Stimulated activated naive B cell treated with anti-CD40 and anti-IgM and Interleukin-4, amounts not matched to agents 10 μg/mL and 1 μg/mL and 100 μg/mL, for 72 hours (primary cell): ENCODE data around the gene UBXN11.

Experiments used
- ATAC-seq, 2 donors: fragments of 150-1000 bp; cut with Tn5 transposase; replicated peaks; 2 replicates each; pipeline ENCODE4 v1.10.0; 2021; ENCODE audit warnings: moderate library complexity in 1 of 2
- DNase-seq: peaks from one replicate; pipeline ENCODE4 v3.0.0; 2021
- H3K27ac Mint-ChIP-seq: one replicate; pipeline ENCODE4 v1.8.0; 2022; ENCODE audit warnings: mild to moderate bottlenecking, mixed read lengths
- H3K27me3 Mint-ChIP-seq, 2 donors: one replicate each; pipeline ENCODE4 v1.8.0; 2022; ENCODE audit warnings: mixed read lengths in 2 of 2
- H3K36me3 Mint-ChIP-seq, 2 donors: one replicate each; pipeline ENCODE4 v1.8.0; 2022; ENCODE audit warnings: mixed read lengths in 2 of 2, mild to moderate bottlenecking in 1 of 2
- H3K4me1 Mint-ChIP-seq, 2 donors: one replicate each; pipeline ENCODE4 v1.8.0; 2022; ENCODE audit warnings: mixed read lengths in 2 of 2, mild to moderate bottlenecking in 1 of 2
- H3K4me3 Mint-ChIP-seq, 2 donors: one replicate each; pipeline ENCODE4 v1.8.0; 2022; ENCODE audit warnings: mild to moderate bottlenecking in 2 of 2, mixed read lengths in 2 of 2, moderate library complexity in 1 of 2
- H3K9me3 Mint-ChIP-seq, 2 donors: one replicate each; pipeline ENCODE4 v1.8.0; 2022; ENCODE audit warnings: mixed read lengths in 2 of 2, mild to moderate bottlenecking in 1 of 2

UBXN11 gene

DNA sequence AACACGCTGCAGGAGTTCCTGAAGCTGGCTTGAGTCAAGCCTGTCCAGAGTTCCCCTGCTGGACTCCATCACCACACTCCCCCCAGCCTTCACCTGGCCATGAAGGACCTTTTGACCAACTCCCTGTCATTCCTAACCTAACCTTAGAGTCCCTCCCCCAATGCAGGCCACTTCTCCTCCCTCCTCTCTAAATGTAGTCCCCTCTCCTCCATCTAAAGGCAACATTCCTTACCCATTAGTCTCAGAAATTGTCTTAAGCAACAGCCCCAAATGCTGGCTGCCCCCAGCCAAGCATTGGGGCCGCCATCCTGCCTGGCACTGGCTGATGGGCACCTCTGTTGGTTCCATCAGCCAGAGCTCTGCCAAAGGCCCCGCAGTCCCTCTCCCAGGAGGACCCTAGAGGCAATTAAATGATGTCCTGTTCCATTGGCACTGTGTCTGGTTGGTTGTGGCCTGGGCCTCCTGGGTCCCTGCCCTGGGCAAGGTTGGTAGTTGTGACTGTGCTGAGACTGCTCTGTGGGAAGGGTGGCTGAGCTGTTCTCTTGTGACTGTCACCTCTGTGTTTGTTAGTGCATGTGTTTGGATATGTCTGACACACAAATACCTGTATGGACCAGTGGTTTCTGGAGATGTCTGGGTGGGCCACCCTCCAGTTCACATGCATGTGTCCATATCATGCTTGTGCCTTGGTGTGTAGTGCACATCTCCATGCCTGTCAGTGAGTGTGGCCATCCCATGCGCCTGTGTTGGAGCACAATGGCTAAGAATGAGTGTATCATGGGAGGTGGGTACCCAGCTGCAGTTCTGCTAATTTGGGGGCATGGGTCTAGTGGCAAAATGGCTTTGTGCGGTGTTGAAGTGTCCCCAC lies 25.1 kb downstream of the UBXN11 start:
- Mint-ChIP-seq H3K9me3 (peaks cover 0 to 2% of the 10 kb centered on the region in 2 donors), H3K4me3 (peak overlapping the region; percentile 89 to 91), H3K36me3 (peaks cover 45 to 79% of the 10 kb centered on the region in 2 donors), H3K4me1 (peaks cover 73 to 84% of the 10 kb centered on the region in 2 donors), H3K27me3 (no peaks in the 10 kb centered on the region), H3K27ac (peak overlapping the region; percentile 70)
- ATAC-seq (no peak), DNase-seq (no peak)

DNA sequence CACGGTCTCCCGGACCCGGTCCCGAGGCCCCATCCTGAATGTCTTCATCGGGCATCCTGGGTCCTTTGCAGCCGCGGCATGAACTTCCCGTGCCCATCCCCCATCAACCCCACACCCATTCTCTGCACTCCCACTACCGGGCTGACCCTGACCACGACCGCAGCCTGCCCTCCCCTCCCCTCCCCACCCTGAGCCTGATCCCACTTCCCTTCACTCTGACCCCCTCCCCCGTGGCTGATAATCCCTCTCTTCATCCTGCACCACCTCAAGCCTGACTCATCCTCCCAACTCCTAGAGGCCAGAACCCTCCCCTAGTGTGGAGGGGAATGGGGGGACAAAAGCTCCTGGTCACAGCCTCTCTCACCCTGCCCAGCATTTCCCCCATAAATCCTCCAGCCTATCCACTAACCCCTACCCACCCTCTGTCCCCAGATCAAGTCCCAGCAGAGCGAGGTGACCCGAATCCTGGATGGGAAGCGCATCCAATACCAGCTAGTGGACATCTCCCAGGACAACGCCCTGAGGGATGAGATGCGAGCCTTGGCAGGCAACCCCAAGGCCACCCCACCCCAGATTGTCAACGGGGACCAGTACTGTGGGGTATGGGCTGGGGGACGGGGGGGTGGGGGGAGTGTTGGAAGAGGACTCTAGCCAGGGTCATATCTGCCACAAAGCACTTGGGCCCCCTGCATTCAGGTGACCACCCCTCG lies 25.9 kb downstream of the UBXN11 start:
- H3K36me3 Mint-ChIP-seq: peaks cover 45 to 79% of the 10 kb centered on the region in 2 donors
- no peak for ATAC-seq
- H3K9me3 Mint-ChIP-seq: peaks cover 0 to 2% of the 10 kb centered on the region in 2 donors
- H3K27ac Mint-ChIP-seq: peak overlapping the region; percentile 96
- H3K4me1 Mint-ChIP-seq: peaks cover 78 to 86% of the 10 kb centered on the region in 2 donors
- DNase-seq: no peak
- H3K27me3 Mint-ChIP-seq: no peaks in the 10 kb centered on the region
- H3K4me3 Mint-ChIP-seq: peak overlapping the region; percentile 89 to 91

GRCh38 chr1:26279456-26280332 lies 26.7 kb downstream of the UBXN11 start, which contains the start of gene SH3BGRL3:
Gene SH3BGRL3 (plus strand): TSS chr1:26280086. CDS start chr1:26280156, 70 bp downstream.
- peak; percentile 62 to 72 for ATAC-seq
- Mint-ChIP-seq H3K4me3 (peak within 1 kb of the TSS; percentile 89 to 91), H3K27ac (peak within 1 kb of the TSS; percentile 96), H3K9me3 (no peaks in the 10 kb centered on the region), H3K27me3 (no peaks in the 10 kb centered on the region), H3K36me3 (peaks cover 37 to 74% of the 10 kb centered on the region in 2 donors), H3K4me1 (peaks cover 72 to 86% of the 10 kb centered on the region in 2 donors)
- DNase-seq: peak; percentile 76

GRCh38 chr1:26278724-26279455 lies 27.5 kb downstream of the UBXN11 start:
- H3K27ac Mint-ChIP-seq: peak overlapping the region; percentile 96
- H3K36me3 Mint-ChIP-seq: peaks cover 37 to 72% of the 10 kb centered on the region in 2 donors
- peak; percentile 61 for DNase-seq
- H3K4me1 Mint-ChIP-seq: peaks cover 70 to 80% of the 10 kb centered on the region in 2 donors
- H3K9me3 Mint-ChIP-seq: no peaks in the 10 kb centered on the region
- no peaks in the 10 kb centered on the region for H3K27me3 Mint-ChIP-seq
- peak overlapping the region; percentile 89 to 91 for H3K4me3 Mint-ChIP-seq
- ATAC-seq: peak; percentile 38 to 49

DNA sequence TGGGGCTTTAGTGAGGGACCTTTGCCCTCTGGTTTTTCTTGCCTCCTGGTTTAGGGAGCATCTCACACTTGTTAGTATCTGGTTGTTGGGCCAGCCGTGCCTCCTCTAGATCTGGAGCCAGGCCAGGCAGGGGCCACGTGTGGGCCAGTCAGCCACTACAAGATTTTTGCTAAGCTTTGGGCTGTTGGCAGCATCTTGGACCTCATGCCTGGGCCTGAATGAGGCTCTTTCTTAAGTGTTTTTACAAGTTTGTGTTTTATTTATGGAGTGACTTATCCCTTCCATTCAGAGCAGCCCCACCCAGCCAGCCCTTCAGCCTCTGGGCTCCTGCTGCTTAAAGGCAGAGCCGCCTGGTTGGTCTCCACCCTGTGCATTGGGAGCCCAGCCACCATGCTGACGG lies 28.1 kb downstream of the UBXN11 start:
- Mint-ChIP-seq H3K4me1 (peaks cover 64 to 74% of the 10 kb centered on the region in 2 donors), H3K9me3 (no peaks in the 10 kb centered on the region), H3K27me3 (no peaks in the 10 kb centered on the region), H3K27ac (peak overlapping the region; percentile 96), H3K4me3 (no peak overlapping the region), H3K36me3 (peaks cover 34 to 66% of the 10 kb centered on the region in 2 donors)
- ATAC-seq (no peak), DNase-seq (no peak)

DNA sequence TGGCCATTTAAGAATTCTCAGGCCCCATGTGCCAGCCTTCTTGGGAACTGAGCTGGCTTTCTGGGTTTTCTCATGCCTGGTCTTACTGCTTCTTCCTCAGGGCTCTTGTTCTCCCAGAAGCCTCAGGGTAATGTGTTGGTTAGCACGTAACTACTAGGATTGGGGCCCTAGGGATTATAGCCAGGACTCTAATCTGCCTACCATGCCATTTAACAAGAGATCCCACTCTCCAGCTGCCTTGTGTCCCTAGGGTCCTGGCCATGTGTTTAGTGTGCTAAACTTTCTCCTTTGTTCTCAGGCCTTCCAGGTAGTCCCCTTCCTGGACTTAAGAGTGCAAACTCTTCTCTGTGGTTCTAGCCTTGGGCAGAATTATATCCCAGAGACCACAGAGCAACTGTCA lies 28.7 kb downstream of the UBXN11 start:
- Mint-ChIP-seq H3K27ac (peak overlapping the region; percentile 48), H3K9me3 (no peaks in the 10 kb centered on the region), H3K36me3 (peaks cover 30 to 64% of the 10 kb centered on the region in 2 donors), H3K27me3 (no peaks in the 10 kb centered on the region), H3K4me1 (peaks cover 59 to 69% of the 10 kb centered on the region in 2 donors), H3K4me3 (no peak overlapping the region)
- ATAC-seq: no peak
- DNase-seq: no peak

- Mint-ChIP-seq H3K27ac (peak overlapping the region; percentile 86), H3K27me3 (no peaks in the 10 kb centered on the region), H3K36me3 (peaks cover 30 to 62% of the 10 kb centered on the region in 2 donors), H3K9me3 (no peaks in the 10 kb centered on the region), H3K4me1 (peaks cover 54 to 66% of the 10 kb centered on the region in 2 donors), H3K4me3 (no peak overlapping the region)
- ATAC-seq: no peak
- DNase-seq: no peak
Measured at GRCh38 chr1:26277261-26277661, 29.2 kb downstream of the UBXN11 start.

- Mint-ChIP-seq H3K4me1 (peaks cover 48 to 60% of the 10 kb centered on the region in 2 donors), H3K4me3 (peak overlapping the region in 1 of 2 donors; percentile 37), H3K9me3 (no peaks in the 10 kb centered on the region), H3K27ac (peak overlapping the region; percentile 86), H3K27me3 (no peaks in the 10 kb centered on the region), H3K36me3 (peaks cover 28 to 63% of the 10 kb centered on the region in 2 donors)
- ATAC-seq: peak; percentile 60 to 63
- DNase-seq: no peak
Measured at GRCh38 chr1:26276432-26276838, 30.0 kb downstream of the UBXN11 start.

DNA sequence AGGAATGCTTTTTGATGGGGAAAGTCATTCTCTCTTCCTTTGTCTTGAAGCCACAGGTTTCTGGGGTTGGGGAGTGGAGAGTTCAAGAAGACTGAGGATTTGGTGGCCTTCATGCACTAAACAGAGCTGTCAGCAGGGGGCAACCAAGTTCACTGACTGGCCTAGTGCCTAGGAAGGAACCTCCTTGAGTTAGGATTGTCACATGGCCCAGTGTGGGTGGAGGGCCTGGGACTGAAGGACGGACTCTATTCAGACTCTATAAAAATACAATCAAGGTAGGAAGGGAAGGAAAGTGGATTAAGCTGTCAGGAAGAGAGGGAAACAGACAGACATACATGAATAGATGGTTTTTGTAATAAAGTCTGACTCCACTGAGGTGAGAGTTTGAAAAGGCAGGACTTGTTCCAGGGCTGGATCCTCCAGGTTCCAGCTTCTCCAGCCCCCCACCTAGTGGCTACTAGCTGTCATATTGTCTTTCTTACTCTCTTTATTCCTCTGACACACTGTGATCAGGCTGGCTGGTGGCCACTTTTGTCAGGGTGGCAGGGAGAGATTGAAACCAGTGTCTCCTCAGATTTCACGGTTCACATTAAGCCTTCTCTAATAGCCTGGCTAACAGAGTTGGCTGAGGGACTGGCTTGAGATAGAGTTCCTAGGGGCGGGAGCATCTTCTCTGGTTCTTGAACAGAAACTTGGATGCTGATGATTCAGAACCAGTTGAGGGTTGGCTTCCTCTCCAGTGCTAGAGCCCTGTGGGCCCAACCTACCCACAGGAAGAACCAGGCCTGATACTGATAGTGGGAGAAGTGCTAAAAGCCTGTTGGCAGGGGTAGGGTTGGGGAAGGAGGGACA lies 30.6 kb downstream of the UBXN11 start:
- peak; percentile 36 to 42 for ATAC-seq
- H3K36me3 Mint-ChIP-seq: peaks cover 26 to 61% of the 10 kb centered on the region in 2 donors
- no peaks in the 10 kb centered on the region for H3K9me3 Mint-ChIP-seq
- peak; percentile 66 for DNase-seq
- H3K4me1 Mint-ChIP-seq: peaks cover 42 to 54% of the 10 kb centered on the region in 2 donors
- peak overlapping the region; percentile 50 for H3K4me3 Mint-ChIP-seq
- H3K27me3 Mint-ChIP-seq: no peaks in the 10 kb centered on the region
- peak overlapping the region; percentile 86 for H3K27ac Mint-ChIP-seq

DNA sequence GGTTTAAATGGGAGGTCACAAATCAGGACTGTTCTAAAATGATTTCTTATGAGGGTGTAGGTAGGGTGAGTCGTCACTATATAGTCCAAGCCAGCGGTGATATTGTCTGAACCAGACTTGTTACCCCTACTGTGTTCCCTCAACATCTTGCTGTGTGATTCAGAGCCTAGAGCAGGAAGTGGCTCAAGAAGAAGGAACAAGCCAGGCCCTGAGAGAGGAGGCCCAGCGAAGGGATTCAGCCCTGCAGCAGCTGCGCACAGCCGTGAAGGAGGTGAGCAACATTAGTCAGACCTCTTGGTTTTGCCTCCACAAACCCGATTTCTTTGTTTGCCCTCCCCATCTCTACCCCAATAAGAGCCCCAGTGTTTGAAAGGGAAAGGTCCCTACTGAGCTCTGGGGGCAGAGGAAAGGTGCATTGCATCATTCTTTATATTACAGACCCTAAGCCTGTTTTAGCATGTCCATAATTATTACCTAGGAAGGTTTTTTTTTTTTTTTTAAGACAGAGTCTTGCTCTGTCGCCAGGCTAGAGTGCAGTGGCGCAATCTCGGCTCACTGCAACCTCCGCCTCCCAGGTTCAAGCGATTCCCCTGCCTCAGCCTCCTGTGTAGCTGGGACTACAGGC lies 31.5 kb downstream of the UBXN11 start:
- Mint-ChIP-seq H3K4me3 (no peak overlapping the region), H3K27ac (no peak overlapping the region), H3K36me3 (peaks cover 27 to 59% of the 10 kb centered on the region in 2 donors), H3K4me1 (peaks cover 42 to 49% of the 10 kb centered on the region in 2 donors), H3K9me3 (no peaks in the 10 kb centered on the region), H3K27me3 (no peaks in the 10 kb centered on the region)
- ATAC-seq: no peak
- no peak for DNase-seq

DNA sequence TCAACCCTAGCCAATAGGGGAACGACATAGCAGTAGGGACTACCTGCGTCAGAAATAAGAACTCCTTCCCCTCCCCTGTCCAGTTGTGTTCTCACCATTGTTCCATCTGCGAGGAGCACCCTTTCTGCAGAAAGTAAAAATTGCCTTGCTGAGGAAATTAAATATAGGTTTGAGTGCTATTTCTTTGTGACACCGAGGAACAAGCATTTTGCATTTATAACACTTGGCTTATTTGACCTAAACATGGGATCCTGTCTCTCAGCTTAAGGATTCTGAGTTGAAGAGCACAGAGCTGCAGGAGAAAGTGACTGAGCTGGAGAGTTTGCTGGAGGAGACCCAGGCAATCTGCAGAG lies 37.3 kb downstream of the UBXN11 start:
- H3K36me3 Mint-ChIP-seq: peaks cover 47 to 66% of the 10 kb centered on the region in 2 donors

More for the DNA sequence above, 37.3 kb downstream of the UBXN11 start:
- no peak for ATAC-seq
- no peak for DNase-seq
- Mint-ChIP-seq H3K27ac (no peak overlapping the region), H3K9me3 (peaks cover 7 to 11% of the 10 kb centered on the region in 2 donors), H3K27me3 (no peaks in the 10 kb centered on the region), H3K4me1 (peaks cover 7 to 9% of the 10 kb centered on the region in 2 donors), H3K4me3 (no peak overlapping the region)
